ENCODE measurements around the gene CFHR1.

CFHR1 gene

DNA sequence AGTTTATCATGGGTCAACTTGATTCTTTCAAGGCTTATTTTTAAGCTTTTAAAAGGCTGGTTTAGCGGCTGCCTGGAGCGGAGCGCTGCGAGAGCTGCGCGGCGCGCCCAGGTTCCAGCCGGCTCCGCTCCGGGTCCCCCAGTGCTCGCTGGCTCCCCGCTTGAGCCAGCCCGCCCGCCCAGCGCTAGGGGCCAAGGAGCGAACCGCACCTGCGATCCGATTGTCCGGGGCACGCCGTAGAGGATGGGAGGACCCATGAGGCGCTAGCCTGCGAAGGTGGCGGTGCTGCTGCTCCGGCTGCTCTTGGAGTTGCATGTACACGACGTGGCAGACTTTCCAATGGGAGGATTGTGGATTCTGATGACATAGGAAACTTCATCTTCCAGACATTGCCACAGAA lies 58.4 kb downstream of the CFHR1 start:
- no peak for DNase-seq (ENCODE audit: low spot score)
